SK-N-DZ (cell line): ENCODE data around the gene GCGR.
A peak's percentile ranks its signal among the peaks of the same experiment; 100 is the strongest.
"Not testable (repeated sequence)": the region's sequence is repeated elsewhere in the genome, so short reads cannot be mapped to it uniquely, and the experiment has no call there.

Experiments
- DNase-seq: peaks from one replicate; pipeline ENCODE4 v3.0.0-alpha.2; 2015; ENCODE audit warnings: low spot score

The GCGR gene

DNA sequence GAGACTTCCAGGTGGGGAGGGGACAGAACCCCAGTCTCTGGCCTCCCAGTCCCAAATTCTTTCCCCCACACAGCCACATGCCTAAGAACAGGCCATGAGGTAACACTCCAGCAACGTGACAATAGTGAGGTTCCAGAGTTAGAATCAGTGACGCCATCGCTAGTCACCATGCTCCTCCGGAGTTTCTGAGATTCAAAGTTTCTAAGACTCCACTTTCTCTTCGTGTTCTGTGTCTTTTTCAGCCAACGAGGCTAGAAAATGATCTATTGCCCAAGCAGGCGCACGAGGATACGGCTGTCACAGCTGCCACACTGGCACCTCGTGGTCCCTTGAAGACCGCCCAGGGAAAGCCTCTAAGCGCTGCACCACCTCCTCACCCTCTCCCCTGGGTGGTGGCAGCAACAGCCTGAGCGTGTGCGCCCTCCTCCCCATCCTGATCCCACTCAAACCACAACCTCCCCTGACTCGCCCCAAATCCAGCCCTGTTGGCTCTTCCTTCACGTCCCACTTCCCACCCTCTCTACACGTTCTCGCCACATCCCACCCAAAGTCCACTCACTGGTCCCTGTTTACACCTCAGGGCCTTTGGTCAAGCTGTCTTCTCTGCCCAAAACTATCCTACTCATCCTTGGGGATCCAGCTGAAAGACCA is 28.1 kb downstream of the GCGR start:
- no peak for DNase-seq

DNA sequence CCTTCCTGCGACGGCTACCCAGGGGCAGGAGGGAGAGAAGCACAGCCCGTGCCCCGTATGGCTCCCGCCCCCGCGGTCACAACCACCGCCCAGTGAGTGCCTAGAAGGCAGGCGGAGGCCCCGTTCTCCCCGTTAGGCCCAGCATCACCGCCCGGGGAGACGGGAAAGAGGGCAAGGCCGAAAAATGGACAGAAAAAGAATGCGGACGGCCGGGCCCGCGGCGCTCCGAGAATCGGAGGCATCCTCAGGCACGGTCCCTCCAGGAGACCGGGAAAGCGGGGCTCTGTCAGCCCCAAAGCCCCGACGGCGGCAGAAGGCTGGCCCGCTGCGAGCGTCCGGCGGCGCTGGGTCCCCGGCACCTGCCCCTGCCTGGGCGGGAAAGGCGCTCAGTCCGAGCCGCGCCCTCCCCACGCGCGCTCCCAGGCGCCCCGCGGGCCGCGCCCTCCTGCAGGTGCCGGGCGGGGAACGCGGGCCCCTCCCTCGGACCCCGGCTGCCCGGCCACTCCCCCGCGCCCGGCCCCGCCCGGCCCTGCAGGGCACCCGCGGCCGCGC is 28.7 kb downstream of the GCGR start:
- no peak for DNase-seq

DNA sequence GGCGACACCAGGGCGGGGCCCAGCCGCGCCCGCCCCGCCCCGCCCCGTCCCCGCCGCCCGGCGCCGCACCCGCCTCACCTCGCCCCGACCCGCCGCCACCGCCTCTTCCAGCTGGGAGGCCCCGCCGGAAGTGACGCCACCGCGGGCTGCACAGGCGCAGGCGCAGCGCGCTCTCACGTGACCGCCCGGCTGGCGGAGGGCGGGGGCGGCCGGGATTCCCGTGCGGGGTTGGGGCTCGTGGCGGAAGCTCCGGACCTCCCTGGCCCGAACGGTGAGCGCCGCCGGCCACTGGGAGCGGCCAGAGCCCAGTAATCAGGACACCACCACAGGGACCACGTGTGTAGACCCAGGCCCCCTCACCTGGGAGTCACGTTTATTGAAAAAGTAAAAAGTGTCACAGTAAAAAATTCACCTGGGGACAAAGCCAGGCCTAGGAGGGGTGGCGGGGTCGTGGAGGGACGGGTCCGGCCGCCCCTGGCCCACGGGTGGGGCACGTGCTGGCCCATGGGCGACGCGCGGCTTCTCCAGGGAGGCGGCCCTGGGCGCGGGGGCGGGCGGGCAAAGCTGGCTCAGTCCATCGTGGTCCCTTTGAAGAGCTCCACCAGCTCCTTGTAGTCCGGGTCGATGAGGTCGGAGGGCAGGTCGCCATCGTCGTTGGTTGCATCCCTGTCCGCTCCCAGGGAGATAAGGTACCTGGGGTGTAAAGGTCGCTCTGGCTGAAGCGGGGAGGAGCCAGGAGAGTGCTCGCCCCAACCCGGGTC is 29.4 kb downstream of the GCGR start, which contains the start of gene MCRIP1:
Gene MCRIP1 (minus strand): TSS at position 132 of the 761 bp plus-strand sequence. CDS start 8,785 bp downstream, outside the sequence.
- DNase-seq, result peak; percentile 94

DNA sequence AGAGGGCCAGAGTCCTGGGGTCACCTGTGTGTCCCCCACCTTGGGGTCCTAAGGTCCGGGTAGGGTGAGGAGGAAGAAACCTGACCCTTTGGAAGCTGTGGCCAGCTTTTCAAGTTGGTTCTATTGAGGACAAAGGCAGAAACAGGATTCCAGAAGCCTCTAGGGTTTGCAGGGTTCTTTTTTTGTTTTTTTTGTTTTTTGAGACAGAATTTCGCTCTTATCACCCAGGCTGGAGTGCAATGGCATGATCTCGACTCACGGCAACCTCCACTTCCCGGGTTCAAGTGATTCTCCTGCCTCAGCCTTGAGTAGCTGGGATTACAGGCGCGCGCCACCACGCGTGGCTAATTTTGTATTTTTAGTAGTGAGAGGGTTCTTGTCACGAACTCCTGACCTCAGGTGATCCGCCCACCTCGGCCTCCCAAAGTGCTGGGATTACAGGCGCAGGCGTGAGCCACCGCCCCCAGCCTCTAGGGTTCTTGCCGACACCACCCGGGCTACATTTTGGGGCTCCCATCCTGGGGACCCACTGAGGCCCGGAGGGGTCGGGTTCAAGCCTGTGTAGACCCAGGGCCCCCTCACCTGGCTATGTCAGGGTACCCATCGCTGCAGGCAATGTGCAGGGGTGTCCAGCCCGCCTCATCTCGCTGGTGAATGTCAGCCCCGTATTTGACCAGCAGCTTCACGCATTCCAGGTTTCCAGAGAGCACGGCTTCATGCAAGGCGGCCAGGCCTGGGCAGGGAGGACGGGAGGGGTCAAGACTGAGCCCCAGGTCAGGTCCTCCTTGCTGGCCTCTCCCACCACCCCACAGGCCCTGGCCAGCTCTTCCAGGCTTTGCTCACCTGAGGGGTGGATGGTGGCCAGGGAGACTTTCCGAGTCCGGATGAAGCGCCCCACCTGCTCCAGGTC is 30.2 kb downstream of the GCGR start:
- DNase-seq, result no peak

DNA sequence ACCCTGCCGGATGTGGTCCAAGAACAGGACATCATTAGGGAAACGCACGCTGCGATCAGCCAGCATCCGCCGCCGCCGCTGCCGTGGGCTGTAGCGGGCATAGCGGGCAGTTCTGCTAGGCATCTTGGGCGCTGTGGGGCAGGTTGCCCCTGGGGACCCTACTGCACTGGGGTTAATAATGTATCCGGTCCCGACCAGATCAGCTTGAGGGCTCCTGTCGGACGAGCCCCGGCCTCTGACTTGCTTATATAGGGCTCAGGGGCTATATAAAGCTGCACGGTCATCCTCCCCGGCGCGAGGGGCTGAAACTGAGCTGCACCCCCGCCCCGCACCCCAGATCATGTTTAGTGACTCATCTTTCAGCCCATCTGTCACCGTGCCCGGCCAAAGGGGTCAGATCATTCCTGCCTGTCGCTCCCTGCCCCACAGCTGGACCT is 30.9 kb downstream of the GCGR start, which contains the start of gene PPP1R27:
Gene PPP1R27 (minus strand): TSS at position 220 of the 437 bp plus-strand sequence. CDS start 97 bp downstream, at position 123.
- DNase-seq, result no peak

DNA sequence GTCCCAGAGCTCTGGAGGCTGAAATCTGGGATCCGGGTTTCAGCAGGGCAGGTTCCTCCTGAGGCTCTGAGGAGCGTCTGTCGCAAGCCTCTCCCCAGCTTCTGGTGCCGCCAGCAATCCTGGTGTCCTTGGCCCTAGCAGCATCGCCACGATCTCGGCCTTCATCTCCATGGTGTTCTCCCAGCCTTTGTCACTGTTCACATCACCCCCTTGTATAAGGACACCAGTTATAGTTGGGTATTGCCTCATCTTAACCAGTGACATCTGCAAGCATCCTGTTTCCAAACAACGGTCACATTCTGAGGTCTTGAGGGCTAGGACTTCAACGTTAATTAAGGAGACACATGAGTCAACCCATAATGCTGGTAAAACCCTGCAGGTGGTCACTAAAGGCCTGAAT is 33.7 kb downstream of the GCGR start:
- DNase-seq, result no peak

DNA sequence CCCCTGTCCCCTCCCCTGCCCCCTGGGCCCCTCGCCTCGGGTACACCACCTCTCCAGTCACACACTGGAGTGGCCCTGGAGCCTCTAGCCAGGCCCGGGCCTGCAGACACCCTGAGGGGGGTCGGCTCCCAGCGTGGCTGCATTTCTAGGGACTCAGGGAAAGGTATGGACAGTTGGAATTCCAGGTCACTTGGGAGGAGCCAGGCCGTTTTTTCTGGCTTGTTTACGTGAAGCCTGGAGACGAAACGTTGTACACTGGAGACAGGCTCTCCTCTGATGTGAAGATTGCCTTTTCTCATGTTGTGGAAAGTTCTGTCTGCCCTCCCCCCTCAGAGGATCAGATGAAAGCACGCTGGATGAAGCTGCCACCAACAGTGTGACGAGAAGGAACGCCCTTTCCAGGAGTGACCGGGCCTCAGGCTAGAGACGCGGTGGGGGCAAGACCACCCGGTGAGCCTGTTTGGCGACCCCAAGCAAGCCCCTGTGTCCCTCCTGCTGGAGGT is 34.9 kb downstream of the GCGR start:
- DNase-seq, result no peak

DNA sequence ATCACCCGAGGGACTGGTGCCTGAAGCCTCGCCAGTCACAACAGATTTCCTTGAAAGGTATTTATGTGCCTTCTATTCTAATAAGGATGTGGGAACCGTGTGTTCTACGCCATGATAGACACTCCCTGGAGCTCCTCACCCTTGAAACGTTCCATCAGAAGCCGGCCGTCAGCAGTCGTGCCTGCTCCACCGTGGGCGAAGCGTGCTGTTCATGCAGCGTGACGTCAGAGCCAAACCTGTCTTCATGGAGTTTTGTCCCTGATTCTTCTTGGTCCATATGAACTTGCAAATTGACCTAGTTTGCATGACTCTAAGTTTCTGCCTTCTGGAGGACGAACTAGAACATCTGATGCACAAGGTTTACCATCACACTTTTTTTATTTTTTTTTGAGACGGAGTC is 35.4 kb downstream of the GCGR start:
- DNase-seq, result no peak

DNA sequence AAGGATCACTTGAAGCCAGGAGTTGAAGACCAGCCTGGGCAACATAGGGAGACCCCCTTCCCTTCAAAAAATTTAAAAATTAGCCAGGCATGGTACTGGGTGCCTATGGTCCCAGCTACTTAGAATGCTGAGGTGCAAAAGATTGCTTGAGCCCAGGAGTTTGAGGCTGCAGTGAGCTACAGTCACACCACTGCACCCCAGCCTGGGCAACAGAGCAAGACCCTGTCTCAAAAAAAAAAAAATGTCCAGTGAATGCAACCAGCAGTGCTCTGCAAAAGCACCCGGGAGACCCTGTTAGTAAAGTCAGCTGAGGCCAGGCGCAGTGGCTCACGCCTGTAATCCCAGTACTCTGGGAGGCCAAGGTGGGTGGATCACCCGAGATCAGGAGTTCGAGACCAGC is 36.1 kb downstream of the GCGR start:
- not testable (repeated sequence) for DNase-seq

DNA sequence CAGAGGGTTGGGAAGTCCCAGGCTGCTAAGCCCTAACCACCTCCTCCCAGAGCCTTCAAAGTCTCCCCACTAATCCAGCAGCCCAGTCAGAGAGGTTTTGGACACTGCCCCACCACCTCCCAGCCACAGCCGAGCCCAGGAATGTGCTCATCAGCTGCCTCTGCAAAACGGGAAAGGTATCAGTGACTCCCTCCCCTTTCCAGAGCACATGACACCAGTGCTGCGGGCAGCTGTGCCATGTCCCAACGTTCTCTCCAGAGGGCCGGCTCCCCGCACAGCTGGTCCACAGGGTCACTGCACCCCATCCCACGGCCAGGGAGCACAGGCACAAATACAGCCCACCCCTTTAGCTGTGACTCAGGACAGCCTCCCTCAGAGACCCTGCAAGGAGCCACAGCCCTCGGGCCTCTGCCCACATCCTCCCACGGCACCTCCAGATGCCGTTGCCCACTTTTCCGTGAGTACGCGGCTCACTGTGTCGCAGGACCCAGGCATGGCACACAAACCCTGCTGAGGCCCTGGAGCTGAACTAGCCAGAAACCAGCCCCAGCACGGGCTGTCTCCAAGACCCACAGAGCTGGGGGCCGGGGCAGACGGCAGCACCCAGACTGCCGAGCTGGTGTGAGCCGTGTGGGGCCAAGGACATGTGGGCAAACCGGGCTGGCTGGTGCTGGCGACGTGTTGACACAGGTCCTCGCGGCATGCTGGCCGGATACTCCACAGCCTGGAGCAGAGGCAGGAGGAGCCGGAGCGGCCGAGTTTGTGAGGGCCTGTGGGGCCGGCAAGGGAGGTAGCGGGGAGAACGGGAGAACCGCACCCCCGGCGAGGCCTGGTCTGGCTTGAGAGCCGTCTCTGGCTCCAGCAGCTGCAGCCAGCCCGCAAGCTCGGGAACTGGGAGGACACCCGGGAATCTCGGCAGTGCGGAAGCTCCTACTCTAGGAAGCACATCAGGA is 37.2 kb downstream of the GCGR start:
- DNase-seq, result no peak

DNA sequence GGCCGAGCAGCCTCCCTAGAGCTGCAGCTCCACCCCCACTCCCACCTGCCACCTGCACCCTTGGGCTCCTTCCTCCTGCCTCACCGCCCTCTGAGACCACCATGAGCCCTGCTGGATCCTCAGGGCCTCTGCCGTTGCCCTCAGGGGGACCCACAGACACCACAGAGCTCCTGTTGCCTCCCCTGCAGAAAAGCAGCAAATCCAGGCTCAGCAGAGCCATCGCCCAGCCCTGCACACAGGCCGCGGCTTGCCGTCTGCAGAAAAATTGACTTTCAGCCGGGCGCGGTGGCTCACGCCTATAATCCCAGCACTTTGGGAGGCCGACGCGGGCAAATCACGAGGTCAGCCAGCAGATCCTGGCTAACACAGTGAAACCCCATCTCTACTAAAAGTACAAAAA is 37.9 kb downstream of the GCGR start:
- no peak for DNase-seq

DNA sequence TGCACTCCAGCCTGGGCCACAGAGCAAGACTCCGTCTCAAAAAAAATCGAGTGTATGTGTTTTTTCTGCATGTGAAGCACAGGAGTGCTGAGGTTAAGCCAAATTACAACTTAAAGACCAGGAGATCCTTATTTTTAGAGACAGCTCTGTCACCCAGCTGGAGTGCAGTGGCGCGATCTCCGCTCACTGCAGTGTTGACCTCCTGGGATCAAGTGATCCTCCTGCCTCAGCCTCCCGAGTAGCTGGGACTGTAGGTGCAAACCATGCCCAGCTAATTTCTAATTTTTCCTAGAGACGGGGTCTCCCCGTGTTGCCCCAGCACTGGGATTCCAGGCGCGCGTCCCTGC is 38.4 kb downstream of the GCGR start:
- no peak for DNase-seq

DNA sequence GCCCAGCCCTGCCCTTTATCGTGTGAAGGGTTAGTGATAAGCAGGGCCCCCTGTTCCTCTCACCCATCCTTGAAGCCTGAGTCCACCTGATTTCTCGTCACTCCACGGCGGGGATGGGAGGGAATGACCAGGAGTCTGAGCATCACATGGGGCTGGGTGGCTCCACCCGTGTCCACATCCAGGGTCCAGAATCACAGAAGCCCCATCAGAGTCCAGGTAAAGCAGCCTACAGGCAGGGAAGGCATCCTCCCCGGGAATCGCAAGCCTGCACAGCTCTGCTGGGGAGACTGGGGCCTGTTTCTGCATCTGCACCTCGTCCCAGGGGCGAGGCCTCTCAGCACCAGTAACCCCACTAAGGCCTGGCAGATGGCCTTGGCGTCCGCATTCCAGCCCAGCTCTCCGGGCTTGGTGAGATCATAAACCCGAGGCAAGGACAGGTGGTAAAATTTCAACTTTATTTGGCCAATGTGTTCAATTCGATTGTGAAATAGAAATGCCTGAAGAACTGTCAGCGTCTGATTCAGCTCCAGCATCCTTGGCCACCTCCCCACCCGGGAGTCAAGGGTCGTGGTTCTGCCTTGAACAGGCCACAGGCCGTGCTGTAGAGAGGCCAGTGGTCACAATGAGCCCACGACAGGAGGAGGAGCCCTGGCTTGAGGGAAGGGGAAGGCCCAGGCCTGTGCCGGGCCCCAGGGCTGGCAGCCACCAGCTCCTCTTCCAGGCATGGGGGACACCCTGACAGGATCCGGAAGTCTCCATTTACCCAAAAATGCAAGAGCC is 39.0 kb downstream of the GCGR start:
- no peak for DNase-seq

DNA sequence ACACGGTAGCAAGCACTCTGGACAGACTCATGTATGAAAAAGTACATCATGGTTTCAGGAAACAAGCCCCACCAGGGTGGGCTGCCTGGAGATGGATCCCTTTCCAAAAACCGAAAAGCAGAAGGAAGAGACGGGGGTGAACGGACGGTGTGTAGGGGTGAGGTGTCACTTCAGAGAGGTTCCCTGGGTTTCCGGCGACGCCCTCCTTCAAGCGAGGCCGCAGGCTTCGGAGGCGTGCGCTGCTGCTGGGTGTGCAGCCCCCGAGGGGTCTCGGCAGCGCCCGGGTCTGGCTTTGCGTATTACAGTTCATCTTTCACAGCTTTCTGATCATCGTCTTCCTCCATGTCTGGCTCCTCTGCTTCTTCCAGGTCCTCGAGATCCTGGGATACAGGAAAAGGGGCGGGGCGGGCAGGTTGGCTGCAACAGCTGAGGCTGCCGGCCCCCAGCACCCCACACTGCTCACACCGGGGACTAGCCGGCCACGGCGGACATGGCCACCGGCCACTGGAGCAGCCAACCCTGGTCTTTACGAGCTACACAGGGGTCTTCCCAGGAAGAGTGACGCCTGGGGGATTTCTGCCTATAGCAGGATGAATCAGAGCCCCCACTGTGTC is 39.9 kb downstream of the GCGR start:
- no peak for DNase-seq

DNA sequence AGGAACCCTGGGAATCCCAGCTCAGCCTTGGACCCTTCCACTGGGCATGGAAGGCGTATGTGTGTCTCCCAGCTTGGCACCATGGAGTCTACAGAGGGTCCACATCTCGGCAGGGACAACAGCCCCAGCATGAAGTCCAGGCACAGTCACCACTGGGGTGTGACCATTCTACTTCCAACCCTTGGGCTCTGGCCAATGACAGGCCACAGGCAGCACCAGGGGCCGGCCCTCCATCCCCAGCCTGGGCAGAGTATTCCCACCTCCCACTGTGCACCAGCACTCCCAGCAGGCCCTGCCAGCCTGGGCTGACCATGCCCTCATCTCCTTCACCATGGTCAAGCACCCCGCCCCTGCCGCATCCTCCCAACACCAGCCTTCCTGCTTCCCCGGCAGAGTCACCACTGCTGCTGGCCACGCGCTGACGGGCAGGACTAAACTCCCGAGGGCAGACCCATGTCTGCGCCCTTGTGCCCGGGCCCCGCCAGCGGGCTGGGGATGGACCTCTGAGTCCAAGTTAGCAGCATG is 40.4 kb downstream of the GCGR start:
- no peak for DNase-seq

DNA sequence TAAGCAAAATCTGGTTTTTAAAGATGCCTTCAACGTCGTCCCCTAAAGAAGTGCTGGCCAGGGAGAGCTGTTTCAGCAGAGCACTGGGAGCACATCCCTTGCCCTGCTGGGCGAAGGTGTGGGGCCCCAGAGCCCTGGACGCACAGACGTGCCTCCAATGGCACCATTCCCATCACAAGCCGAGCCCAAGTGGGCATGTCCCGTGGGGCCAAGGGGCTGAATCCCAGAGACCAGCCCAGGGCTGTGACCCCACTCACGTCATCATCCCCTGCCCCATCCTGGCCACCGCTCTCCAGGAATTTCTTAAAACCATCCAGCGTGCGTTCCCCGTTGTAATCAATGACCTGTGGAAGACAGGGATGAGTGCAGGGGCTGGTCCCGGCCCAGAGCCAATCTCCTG is 40.9 kb downstream of the GCGR start:
- no peak for DNase-seq

DNA sequence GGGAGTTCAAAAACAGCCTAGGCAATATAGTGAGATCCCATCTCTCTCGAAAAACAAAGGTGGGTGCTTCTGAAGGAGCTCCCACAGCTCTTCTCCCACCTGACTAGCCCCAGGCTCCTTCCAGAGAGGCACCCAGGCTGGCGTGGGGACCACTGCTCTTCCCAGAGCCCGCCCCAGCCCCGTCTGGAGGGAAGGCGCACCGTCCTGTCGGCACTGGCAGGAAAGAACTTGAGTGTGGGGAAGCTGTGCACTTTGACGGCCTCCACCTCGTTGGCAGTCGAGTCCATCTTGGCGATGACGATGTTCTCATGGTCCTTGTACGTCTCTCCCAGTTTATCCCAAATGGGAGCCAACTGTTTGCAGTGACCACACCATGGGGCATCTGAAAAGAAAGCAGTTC is 41.4 kb downstream of the GCGR start:
- DNase-seq, result no peak

DNA sequence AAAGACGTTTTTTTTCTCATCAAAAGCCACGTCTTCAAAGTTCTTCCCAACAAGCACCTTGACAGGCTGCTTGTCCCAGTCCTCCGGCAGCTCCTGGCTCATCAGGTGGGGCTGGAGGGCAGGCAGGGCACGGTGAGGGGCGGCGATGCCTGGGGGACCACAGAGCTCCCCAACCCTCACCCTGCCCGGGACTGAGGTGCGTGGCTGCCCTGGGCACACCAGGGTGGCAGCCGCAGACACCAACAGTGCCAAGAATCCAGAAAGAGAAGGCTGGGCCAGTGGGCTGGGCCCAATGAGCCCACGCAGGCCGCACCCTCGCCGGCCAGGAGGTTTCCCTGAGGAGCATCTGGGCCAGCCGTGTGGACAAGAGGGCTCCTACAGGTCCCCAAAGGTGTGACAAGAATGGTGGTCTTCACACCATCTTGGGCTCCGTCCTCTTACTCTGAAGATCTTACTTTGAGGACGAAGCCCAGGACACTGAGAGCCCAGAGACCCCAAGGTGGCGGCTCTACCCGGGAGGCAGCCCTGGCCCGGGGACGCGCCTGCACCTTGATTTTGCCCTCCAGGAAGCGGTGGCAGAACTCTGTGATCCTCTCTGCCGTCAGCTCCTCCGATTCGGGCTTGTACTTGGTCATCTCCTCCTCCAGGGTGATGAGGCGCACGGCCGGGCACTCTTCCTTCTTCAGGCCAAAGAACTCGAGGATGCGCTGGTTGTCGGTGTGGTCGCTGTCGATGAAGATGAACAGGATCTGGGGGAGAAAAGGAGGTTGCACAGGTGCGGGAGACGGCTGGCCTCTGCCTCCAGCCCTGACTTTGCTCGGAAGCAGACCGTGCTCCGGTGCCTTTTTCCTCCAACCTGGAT is 42.2 kb downstream of the GCGR start:
- DNase-seq, result no peak
